ENCODE results near the gene SHC4. TPM values are rescaled to one million over a fixed set of nuclear protein-coding genes. Genes with fewer than 3 reads are reported as not detected.
"Not testable (repeated sequence)": the region's sequence is repeated elsewhere in the genome, so short reads cannot be mapped to it uniquely, and the experiment has no call there.

Gene SHC4
- total RNA-seq, 1 donor from 2014 or later: 4.5 TPM

GRCh38 chr15:48922046-48922445 is 41.7 kb downstream of the SHC4 start:
- H3K4me3 Mint-ChIP-seq: no peak overlapping the region
- no peaks in the 10 kb centered on the region for H3K27me3 Mint-ChIP-seq
- TF ChIP-seq CTCF (conservative IDR thresholded peaks at IDR 0.05): no peak
- peaks cover 7% of the 10 kb centered on the region for H3K4me1 Mint-ChIP-seq (ENCODE audit: unreplicated experiment)
- peaks cover 4% of the 10 kb centered on the region for H3K9me3 Mint-ChIP-seq
- no peak for DNase-seq (ENCODE audit: extremely low spot score, unreplicated experiment)
- no peak overlapping the region for H3K27ac Mint-ChIP-seq
- no peaks in the 10 kb centered on the region for H3K36me3 Mint-ChIP-seq

GRCh38 chr15:48916721-48917120 is 47.0 kb downstream of the SHC4 start:
- no peak for DNase-seq (ENCODE audit: extremely low spot score, unreplicated experiment)
- H3K27me3 Mint-ChIP-seq: no peaks in the 10 kb centered on the region
- H3K36me3 Mint-ChIP-seq: no peaks in the 10 kb centered on the region
- H3K27ac Mint-ChIP-seq: no peak overlapping the region
- H3K9me3 Mint-ChIP-seq: peaks cover 4% of the 10 kb centered on the region
- H3K4me1 Mint-ChIP-seq (ENCODE audit: unreplicated experiment): peaks cover 8% of the 10 kb centered on the region
- TF ChIP-seq CTCF (conservative IDR thresholded peaks at IDR 0.05): no peak
- no peak overlapping the region for H3K4me3 Mint-ChIP-seq

GRCh38 chr15:48915861-48916260 is 47.9 kb downstream of the SHC4 start:
- peaks cover 8% of the 10 kb centered on the region for H3K4me1 Mint-ChIP-seq (ENCODE audit: unreplicated experiment)
- H3K4me3 Mint-ChIP-seq: no peak overlapping the region
- peaks cover 4% of the 10 kb centered on the region for H3K9me3 Mint-ChIP-seq
- H3K27ac Mint-ChIP-seq: no peak overlapping the region
- DNase-seq (ENCODE audit: extremely low spot score, unreplicated experiment): no peak
- no peak for TF ChIP-seq CTCF (conservative IDR thresholded peaks at IDR 0.05)
- no peaks in the 10 kb centered on the region for H3K27me3 Mint-ChIP-seq
- no peaks in the 10 kb centered on the region for H3K36me3 Mint-ChIP-seq

DNA sequence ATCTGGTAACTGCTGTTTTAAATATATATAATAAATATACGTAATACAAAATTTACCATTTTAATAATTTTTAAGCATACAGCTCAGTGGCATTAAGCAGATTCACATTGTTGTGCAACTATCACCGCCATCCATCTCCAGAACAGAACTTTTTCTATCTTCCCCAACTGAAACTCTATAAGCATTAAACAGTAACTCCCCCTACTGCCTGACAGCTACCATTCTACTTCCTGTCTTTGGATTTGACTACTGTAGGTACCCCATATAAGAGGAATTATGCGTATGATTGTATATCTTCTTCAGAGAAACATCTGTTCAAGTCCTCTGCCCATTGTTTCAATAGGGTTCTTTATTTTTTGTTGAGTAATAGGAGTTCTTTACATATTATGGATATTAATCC is 49.0 kb downstream of the SHC4 start:
- no peak overlapping the region for H3K4me3 Mint-ChIP-seq
- DNase-seq (ENCODE audit: extremely low spot score, unreplicated experiment): no peak
- H3K9me3 Mint-ChIP-seq: peaks cover 3% of the 10 kb centered on the region
- H3K27ac Mint-ChIP-seq: no peak overlapping the region
- H3K27me3 Mint-ChIP-seq: no peaks in the 10 kb centered on the region
- no peaks in the 10 kb centered on the region for H3K36me3 Mint-ChIP-seq
- TF ChIP-seq CTCF (conservative IDR thresholded peaks at IDR 0.05): no peak
- peaks cover 8% of the 10 kb centered on the region for H3K4me1 Mint-ChIP-seq (ENCODE audit: unreplicated experiment)

DNA sequence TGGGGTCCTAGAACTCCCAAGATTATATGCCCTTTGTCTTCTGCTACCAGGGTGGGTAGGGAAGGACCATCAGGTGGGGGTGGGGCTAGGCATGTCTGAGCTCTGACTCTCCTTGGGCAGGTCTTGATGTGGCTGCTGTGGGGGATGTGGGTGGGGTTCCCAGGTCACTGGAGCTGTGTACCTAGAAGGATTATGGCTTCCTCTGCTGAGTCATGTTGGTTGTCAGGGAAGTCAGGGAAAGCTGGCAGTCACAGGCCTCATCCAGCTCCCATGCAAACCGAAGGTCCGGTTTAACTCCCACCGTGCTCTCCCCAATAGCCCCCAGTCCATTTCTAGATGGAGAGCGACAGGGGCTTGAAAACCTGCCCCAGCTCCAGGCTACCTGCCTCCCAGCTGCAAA is 50.6 kb downstream of the SHC4 start:
- H3K27ac Mint-ChIP-seq: no peak overlapping the region
- H3K4me3 Mint-ChIP-seq: no peak overlapping the region
- no peak for DNase-seq (ENCODE audit: extremely low spot score, unreplicated experiment)
- H3K27me3 Mint-ChIP-seq: no peaks in the 10 kb centered on the region
- TF ChIP-seq CTCF (conservative IDR thresholded peaks at IDR 0.05): no peak
- no peaks in the 10 kb centered on the region for H3K36me3 Mint-ChIP-seq
- H3K4me1 Mint-ChIP-seq (ENCODE audit: unreplicated experiment): peaks cover 8% of the 10 kb centered on the region
- H3K9me3 Mint-ChIP-seq: no peaks in the 10 kb centered on the region

DNA sequence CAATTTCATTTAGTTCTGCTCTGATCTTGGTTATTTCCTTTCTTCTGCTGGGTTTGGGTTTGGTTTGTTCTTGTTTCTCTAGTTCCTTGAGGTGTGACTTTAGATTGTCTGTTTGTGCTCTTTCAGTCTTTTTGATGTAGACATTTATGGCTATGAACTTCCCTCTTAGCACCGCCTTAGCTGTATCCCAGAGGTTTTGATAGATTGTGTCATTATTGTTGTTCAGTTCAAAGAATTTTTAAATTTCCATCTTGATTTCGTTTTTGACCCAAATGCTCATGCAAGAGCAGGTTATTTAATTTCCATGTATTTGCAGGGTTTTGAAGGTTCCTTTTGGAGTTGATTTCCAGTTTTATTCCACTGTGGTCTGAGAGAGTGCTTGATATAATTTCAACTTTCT is 53.2 kb downstream of the SHC4 start:
- not testable (repeated sequence) for H3K9me3 Mint-ChIP-seq; H3K27ac Mint-ChIP-seq; DNase-seq (ENCODE audit: extremely low spot score, unreplicated experiment); H3K4me1 Mint-ChIP-seq (ENCODE audit: unreplicated experiment); H3K36me3 Mint-ChIP-seq; H3K27me3 Mint-ChIP-seq; H3K4me3 Mint-ChIP-seq

DNA sequence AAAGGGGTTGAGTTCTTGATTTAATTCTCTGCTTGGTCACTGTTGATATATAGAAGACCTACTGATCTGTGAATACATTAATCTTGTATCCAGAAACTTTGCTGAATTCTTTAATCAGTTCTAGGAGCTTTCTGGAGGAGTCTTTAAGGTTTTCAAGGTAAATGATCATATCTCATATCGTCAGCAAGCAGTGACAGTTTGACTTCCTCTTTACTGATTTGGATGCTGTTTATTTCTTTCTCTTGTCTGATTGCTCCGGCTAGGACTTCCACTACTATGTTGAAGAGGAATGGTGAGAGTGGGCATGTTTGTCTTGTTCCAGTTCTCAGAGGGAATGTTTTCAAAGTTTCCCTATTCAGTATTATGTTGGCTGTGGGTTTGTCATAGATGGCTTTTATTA is 54.4 kb downstream of the SHC4 start:
- not testable (repeated sequence) for H3K36me3 Mint-ChIP-seq, H3K27ac Mint-ChIP-seq

More for the DNA sequence above, 54.4 kb downstream of the SHC4 start:
- not testable (repeated sequence) for H3K9me3 Mint-ChIP-seq; DNase-seq (ENCODE audit: extremely low spot score, unreplicated experiment); H3K4me3 Mint-ChIP-seq; H3K4me1 Mint-ChIP-seq (ENCODE audit: unreplicated experiment); H3K27me3 Mint-ChIP-seq
